ENCODE data around the gene TRIM15. TPM values are rescaled to one million over a fixed set of nuclear protein-coding genes. Genes with fewer than 3 reads are reported as not detected.

Gene TRIM15
- total and polyA plus RNA-seq, 10 of the 15 experiments (the other 5 are each of a cell fraction or from before 2014, with no cell fraction given) = 0.29 TPM; not detected in 9

DNA sequence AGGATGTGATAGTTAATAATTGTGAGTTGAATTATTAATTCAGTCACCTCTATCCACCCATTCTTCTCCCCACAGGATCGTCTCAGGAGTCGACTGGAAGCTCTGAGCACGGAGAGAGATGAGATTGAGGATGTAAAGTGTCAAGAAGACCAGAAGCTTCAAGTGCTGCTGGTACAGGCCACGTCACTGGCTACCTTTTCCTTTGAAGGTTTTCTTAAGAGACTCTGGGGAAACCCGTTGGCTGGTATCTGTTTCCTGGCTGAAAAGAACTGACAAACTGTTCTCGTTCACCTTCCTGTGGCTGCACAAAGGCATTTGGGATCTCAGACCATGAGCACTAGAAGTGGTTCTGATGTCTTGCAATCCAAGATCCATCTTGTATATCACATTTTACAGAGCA lies 3.8 kb downstream of the TRIM15 start:
- Histone ChIP-seq H4K20me1 (ENCODE audit: control insufficient read depth, insufficient read depth) (no peaks in the 10 kb centered on the region), H3K79me2 (ENCODE audit: control insufficient read depth, insufficient read depth, low read length) (no peaks in the 10 kb centered on the region), H3K27me3 (replicated peaks in 1 of 2; ENCODE audit: control insufficient read depth in 2 of 2, insufficient read depth in 2 of 2, low read length in 1 of 2) (peaks cover 4 to 14% of the 10 kb centered on the region in 2 experiments), H2AFZ (ENCODE audit: control insufficient read depth, low read depth, low read length) (no peak overlapping the region), H3K9ac (ENCODE audit: control insufficient read depth, insufficient read depth, low read length) (no peak overlapping the region), H3K27ac (ENCODE audit: control insufficient read depth, insufficient read depth) (no peak overlapping the region), H3K9me3 (replicated peaks; ENCODE audit: control insufficient read depth, insufficient read depth, low read length) (no peaks in the 10 kb centered on the region), H3K4me1 (ENCODE audit: control insufficient read depth, insufficient read depth, low read length) (no peaks in the 10 kb centered on the region), H3K4me2 (ENCODE audit: control insufficient read depth, insufficient read depth) (no peak overlapping the region), H3K4me3 (no peak overlapping the region), H3K36me3 (ENCODE audit: control insufficient read depth in 2 of 2, insufficient read depth in 2 of 2, low read length in 1 of 2) (no peaks in the 10 kb centered on the region)
- WGBS (ENCODE audit: insufficient coverage, insufficient replicate concordance, low lambda C conversion rate, missing lambda C conversion rate) = 26% methylated on average over 6 of the region's 6 CpGs
- ATAC-seq (peak; percentile 47), DNase-seq (ENCODE audit: low read depth, low spot score) (no peak), FAIRE-seq (no peak)
- TF ChIP-seq POU2F2 (IDR thresholded peaks at IDR 0.05; ENCODE audit: borderline replicate concordance, low read depth, low read length) = no peak
- TF ChIP-seq, protein P1, sequence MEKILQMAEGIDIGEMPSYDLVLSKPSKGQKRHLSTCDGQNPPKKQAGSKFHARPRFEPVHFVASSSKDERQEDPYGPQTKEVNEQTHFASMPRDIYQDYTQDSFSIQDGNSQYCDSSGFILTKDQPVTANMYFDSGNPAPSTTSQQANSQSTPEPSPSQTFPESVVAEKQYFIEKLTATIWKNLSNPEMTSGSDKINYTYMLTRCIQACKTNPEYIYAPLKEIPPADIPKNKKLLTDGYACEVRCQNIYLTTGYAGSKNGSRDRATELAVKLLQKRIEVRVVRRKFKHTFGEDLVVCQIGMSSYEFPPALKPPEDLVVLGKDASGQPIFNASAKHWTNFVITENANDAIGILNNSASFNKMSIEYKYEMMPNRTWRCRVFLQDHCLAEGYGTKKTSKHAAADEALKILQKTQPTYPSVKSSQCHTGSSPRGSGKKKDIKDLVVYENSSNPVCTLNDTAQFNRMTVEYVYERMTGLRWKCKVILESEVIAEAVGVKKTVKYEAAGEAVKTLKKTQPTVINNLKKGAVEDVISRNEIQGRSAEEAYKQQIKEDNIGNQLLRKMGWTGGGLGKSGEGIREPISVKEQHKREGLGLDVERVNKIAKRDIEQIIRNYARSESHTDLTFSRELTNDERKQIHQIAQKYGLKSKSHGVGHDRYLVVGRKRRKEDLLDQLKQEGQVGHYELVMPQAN (conservative IDR thresholded peaks at IDR 0.05) = no peak
- TF ChIP-seq, protein P2, sequence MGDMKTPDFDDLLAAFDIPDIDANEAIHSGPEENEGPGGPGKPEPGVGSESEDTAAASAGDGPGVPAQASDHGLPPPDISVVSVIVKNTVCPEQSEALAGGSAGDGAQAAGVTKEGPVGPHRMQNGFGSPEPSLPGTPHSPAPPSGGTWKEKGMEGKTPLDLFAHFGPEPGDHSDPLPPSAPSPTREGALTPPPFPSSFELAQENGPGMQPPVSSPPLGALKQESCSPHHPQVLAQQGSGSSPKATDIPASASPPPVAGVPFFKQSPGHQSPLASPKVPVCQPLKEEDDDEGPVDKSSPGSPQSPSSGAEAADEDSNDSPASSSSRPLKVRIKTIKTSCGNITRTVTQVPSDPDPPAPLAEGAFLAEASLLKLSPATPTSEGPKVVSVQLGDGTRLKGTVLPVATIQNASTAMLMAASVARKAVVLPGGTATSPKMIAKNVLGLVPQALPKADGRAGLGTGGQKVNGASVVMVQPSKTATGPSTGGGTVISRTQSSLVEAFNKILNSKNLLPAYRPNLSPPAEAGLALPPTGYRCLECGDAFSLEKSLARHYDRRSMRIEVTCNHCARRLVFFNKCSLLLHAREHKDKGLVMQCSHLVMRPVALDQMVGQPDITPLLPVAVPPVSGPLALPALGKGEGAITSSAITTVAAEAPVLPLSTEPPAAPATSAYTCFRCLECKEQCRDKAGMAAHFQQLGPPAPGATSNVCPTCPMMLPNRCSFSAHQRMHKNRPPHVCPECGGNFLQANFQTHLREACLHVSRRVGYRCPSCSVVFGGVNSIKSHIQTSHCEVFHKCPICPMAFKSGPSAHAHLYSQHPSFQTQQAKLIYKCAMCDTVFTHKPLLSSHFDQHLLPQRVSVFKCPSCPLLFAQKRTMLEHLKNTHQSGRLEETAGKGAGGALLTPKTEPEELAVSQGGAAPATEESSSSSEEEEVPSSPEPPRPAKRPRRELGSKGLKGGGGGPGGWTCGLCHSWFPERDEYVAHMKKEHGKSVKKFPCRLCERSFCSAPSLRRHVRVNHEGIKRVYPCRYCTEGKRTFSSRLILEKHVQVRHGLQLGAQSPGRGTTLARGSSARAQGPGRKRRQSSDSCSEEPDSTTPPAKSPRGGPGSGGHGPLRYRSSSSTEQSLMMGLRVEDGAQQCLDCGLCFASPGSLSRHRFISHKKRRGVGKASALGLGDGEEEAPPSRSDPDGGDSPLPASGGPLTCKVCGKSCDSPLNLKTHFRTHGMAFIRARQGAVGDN (IDR thresholded peaks at IDR 0.05) = no peak
- no peak for TF ChIP-seq SP1 (IDR thresholded peaks at IDR 0.05; ENCODE audit: low read depth, low read length)
- no peak for TF ChIP-seq HDAC2 (IDR thresholded peaks at IDR 0.05)
- no peak for TF ChIP-seq TARDBP (IDR thresholded peaks at IDR 0.05; ENCODE audit: borderline replicate concordance)
- TF ChIP-seq, protein P3, sequence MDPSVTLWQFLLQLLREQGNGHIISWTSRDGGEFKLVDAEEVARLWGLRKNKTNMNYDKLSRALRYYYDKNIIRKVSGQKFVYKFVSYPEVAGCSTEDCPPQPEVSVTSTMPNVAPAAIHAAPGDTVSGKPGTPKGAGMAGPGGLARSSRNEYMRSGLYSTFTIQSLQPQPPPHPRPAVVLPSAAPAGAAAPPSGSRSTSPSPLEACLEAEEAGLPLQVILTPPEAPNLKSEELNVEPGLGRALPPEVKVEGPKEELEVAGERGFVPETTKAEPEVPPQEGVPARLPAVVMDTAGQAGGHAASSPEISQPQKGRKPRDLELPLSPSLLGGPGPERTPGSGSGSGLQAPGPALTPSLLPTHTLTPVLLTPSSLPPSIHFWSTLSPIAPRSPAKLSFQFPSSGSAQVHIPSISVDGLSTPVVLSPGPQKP (IDR thresholded peaks at IDR 0.05; ENCODE audit: low read depth, low read length) = no peak
- TF ChIP-seq TCF12 (IDR thresholded peaks at IDR 0.05; ENCODE audit: low read depth, low read length) = no peak
- no peak for TF ChIP-seq DPF2 (IDR thresholded peaks at IDR 0.05)
- no peak for TF ChIP-seq NFIC (IDR thresholded peaks at IDR 0.05; ENCODE audit: low read depth, low read length)
- TF ChIP-seq ZBED1 (IDR thresholded peaks at IDR 0.05; ENCODE audit: borderline replicate concordance) = no peak
- no peak for TF ChIP-seq RUNX3 (IDR thresholded peaks at IDR 0.05; ENCODE audit: low read length)
- no peak for TF ChIP-seq NFYB (IDR thresholded peaks at IDR 0.05; ENCODE audit: insufficient read depth, low read depth, low read length)
- TF ChIP-seq, protein P4, sequence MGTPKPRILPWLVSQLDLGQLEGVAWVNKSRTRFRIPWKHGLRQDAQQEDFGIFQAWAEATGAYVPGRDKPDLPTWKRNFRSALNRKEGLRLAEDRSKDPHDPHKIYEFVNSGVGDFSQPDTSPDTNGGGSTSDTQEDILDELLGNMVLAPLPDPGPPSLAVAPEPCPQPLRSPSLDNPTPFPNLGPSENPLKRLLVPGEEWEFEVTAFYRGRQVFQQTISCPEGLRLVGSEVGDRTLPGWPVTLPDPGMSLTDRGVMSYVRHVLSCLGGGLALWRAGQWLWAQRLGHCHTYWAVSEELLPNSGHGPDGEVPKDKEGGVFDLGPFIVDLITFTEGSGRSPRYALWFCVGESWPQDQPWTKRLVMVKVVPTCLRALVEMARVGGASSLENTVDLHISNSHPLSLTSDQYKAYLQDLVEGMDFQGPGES (IDR thresholded peaks at IDR 0.05) = no peak
- no peak for TF ChIP-seq GABPA (IDR thresholded peaks at IDR 0.05; ENCODE audit: low read depth)
- BruUV-seq (replicated peaks) = no TSS peak
- ChIA-PET RAD21 (ENCODE audit: unreplicated experiment) (interaction anchor here (0.6 to 2.4 kb wide), 3 partner anchors 13 to 64 kb away, joined by 3 to 38 read pairs (median 4); no protein-coding TSS in a partner anchor), POLR2A (no interaction called here), SMC1A (ENCODE audit: uncharacterized antibody, unreplicated experiment) (interaction anchor here (1.1 to 3.7 kb wide), 10 partner anchors 18 to 100 kb away, joined by 3 to 34 read pairs (median 4); partner anchors contain the start of genes PPP1R11 and TRIM40), CTCF (interaction anchor here (1.2 to 4.1 kb wide), 5 partner anchors 19 to 65 kb away, joined by 3 to 46 read pairs (median 6); no protein-coding TSS in a partner anchor)
- in situ Hi-C loops (cut with MboI) = no loop called here
- intact Hi-C loops (cut with micrococcal nuclease; ENCODE audit: unreplicated experiment) = no loop called here

Measured in GM12878 (cell line).